ENCODE results near the gene MDN1. TPM values are rescaled to one million over a fixed set of nuclear protein-coding genes. Genes with fewer than 3 reads are reported as not detected.

The MDN1 gene
- polyA plus RNA-seq, 2 of the 4 experiments (the other 2 are of a cell fraction): 6.4 to 20.5 TPM

DNA sequence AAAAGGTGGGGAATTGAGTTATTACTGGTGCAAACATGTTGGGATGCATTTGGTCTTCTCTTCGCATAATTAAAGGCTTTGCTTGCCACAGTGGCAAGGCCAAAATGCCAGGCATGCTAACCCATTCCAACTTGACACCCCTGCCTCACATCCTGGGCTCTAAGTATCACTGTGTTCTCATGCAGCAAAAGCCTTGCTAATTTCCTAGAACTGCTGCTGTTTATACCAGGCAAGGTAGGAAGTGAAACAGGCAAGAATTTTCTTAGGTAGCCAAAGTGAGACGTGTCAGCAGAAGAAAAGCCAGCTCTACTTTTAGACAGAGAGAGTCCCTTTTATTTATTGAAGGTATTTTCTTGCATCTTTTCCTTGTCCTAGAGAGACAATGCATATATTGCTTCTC lies 222.2 kb downstream of the MDN1 start:
- POLR2A ChIA-PET: no interaction called here
- no peaks in the 10 kb centered on the region for H3K9me3 ChIP-seq
- no peak overlapping the region for H3K4me3 ChIP-seq
- DNase-seq (ENCODE audit: low read depth in 1 of 2, low spot score in 1 of 2) (no peak), FAIRE-seq (no peak), ATAC-seq (no peak)
- 51% methylated on average over 2 of the region's 2 CpGs for WGBS (ENCODE audit: missing lambda C conversion rate)
- no peak overlapping the region for H3K4me2 ChIP-seq
- H3K27ac ChIP-seq: no peak overlapping the region
- TF ChIP-seq, protein P1, sequence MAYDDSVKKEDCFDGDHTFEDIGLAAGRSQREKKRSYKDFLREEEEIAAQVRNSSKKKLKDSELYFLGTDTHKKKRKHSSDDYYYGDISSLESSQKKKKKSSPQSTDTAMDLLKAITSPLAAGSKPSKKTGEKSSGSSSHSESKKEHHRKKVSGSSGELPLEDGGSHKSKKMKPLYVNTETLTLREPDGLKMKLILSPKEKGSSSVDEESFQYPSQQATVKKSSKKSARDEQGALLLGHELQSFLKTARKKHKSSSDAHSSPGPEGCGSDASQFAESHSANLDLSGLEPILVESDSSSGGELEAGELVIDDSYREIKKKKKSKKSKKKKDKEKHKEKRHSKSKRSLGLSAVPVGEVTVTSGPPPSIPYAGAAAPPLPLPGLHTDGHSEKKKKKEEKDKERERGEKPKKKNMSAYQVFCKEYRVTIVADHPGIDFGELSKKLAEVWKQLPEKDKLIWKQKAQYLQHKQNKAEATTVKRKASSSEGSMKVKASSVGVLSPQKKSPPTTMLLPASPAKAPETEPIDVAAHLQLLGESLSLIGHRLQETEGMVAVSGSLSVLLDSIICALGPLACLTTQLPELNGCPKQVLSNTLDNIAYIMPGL (CRISPR knock-in tag; IDR thresholded peaks at IDR 0.05; ENCODE audit: borderline replicate concordance): no peak
- TF ChIP-seq HOXB5 (CRISPR knock-in tag; IDR thresholded peaks at IDR 0.05) (no peak), POLR2AphosphoS2 (conservative IDR thresholded peaks at IDR 0.05; ENCODE audit: low read length) (no peak), JUNB (IDR thresholded peaks at IDR 0.05) (no peak), KDM1A (IDR thresholded peaks at IDR 0.05; ENCODE audit: low read depth) (no peak), CHD4 (IDR thresholded peaks at IDR 0.05; ENCODE audit: borderline replicate concordance) (no peak), FOSB (CRISPR knock-in tag; IDR thresholded peaks at IDR 0.05) (no peak), HOXB13 (CRISPR knock-in tag; IDR thresholded peaks at IDR 0.05; ENCODE audit: low read depth) (no peak), JUN (IDR thresholded peaks at IDR 0.05) (no peak)
- CTCF ChIA-PET: no interaction called here
- no peaks in the 10 kb centered on the region for H3K4me1 ChIP-seq

DNA sequence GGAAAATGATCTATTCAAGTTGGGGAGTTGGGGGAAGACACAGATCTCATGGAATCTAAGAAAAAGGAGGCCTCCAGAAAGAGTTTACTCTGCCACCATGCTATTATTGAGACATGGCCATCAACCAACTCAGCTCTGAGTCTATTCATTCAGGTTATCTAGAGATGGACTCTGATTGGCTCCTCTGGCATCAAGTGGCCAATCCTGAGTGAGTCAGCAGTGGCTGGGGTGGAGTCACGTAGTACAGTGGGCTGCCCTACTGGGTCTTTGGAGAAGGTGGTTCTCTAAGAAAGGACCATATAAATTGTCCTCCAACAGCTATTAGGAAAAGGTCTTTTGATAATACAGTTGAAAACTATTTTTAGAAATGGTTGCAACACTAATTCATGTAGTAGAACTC lies 223.1 kb downstream of the MDN1 start:
- WGBS (ENCODE audit: missing lambda C conversion rate): 42% methylated on average over 1 of the region's 1 CpG
- POLR2A ChIA-PET: no interaction called here
- no peak for DNase-seq (ENCODE audit: low read depth in 1 of 2, low spot score in 1 of 2)
- Histone ChIP-seq H3K9me3 (no peaks in the 10 kb centered on the region), H3K4me2 (no peak overlapping the region), H3K4me3 (no peak overlapping the region), H3K4me1 (no peaks in the 10 kb centered on the region), H3K27ac (no peak overlapping the region)
- CTCF ChIA-PET: no interaction called here
- TF ChIP-seq HOXB13 (CRISPR knock-in tag; IDR thresholded peaks at IDR 0.05; ENCODE audit: low read depth) (no peak), SREBF2 (IDR thresholded peaks at IDR 0.05) (no peak), ESRRA (IDR thresholded peaks at IDR 0.05; ENCODE audit: borderline replicate concordance, low read length) (no peak), POLR2AphosphoS2 (conservative IDR thresholded peaks at IDR 0.05; ENCODE audit: low read length) (no peak), NPAS2 (CRISPR knock-in tag; IDR thresholded peaks at IDR 0.05; ENCODE audit: borderline replicate concordance) (no peak), ZNF302 (CRISPR knock-in tag; IDR thresholded peaks at IDR 0.05) (no peak)
- no peak for FAIRE-seq
- ATAC-seq: no peak

DNA sequence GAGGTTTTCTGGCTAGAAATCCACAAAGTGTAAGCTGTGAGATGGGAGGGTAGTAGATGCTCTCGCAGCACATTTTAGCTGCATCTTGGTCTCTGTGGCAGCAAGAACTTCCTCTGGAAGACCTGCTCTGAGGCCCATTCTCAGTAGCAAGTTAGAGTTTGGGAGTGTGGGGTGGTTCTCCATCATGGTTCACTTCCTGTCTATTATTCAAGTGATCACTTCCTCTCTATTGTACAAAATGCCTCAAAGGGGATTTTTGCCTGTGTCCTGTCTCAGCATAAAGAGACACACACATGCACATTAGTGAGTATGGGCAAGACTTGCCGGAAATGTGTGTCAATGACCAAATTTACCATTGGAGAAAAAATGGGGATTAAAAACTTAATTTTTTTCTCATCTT lies 223.5 kb downstream of the MDN1 start:
- Histone ChIP-seq H3K9me3 (no peaks in the 10 kb centered on the region), H3K4me1 (no peaks in the 10 kb centered on the region), H3K27ac (no peak overlapping the region), H3K4me2 (no peak overlapping the region), H3K4me3 (no peak overlapping the region)
- no peak for TF ChIP-seq CHD2 (IDR thresholded peaks at IDR 0.05; ENCODE audit: low read length, partially characterized antibody)
- no peak for TF ChIP-seq MAZ (IDR thresholded peaks at IDR 0.05; ENCODE audit: borderline replicate concordance, low read depth, low read length)
- no peak for TF ChIP-seq SREBF2 (IDR thresholded peaks at IDR 0.05)
- no peak for TF ChIP-seq NPAS2 (CRISPR knock-in tag; IDR thresholded peaks at IDR 0.05; ENCODE audit: borderline replicate concordance)
- TF ChIP-seq BHLHE40 (IDR thresholded peaks at IDR 0.05; ENCODE audit: low read depth, low read length): no peak
- TF ChIP-seq, protein P2, sequence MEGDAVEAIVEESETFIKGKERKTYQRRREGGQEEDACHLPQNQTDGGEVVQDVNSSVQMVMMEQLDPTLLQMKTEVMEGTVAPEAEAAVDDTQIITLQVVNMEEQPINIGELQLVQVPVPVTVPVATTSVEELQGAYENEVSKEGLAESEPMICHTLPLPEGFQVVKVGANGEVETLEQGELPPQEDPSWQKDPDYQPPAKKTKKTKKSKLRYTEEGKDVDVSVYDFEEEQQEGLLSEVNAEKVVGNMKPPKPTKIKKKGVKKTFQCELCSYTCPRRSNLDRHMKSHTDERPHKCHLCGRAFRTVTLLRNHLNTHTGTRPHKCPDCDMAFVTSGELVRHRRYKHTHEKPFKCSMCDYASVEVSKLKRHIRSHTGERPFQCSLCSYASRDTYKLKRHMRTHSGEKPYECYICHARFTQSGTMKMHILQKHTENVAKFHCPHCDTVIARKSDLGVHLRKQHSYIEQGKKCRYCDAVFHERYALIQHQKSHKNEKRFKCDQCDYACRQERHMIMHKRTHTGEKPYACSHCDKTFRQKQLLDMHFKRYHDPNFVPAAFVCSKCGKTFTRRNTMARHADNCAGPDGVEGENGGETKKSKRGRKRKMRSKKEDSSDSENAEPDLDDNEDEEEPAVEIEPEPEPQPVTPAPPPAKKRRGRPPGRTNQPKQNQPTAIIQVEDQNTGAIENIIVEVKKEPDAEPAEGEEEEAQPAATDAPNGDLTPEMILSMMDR (IDR thresholded peaks at IDR 0.05): no peak
- no peak for TF ChIP-seq NR3C1 (IDR thresholded peaks at IDR 0.05)
- no peak for TF ChIP-seq HOXA7 (CRISPR knock-in tag; IDR thresholded peaks at IDR 0.05)
- TF ChIP-seq, protein P3, sequence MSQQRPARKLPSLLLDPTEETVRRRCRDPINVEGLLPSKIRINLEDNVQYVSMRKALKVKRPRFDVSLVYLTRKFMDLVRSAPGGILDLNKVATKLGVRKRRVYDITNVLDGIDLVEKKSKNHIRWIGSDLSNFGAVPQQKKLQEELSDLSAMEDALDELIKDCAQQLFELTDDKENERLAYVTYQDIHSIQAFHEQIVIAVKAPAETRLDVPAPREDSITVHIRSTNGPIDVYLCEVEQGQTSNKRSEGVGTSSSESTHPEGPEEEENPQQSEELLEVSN (IDR thresholded peaks at IDR 0.05; ENCODE audit: borderline replicate concordance, low read depth): no peak
- TF ChIP-seq KDM1A (IDR thresholded peaks at IDR 0.05; ENCODE audit: low read depth): no peak
- TF ChIP-seq EHMT2 (IDR thresholded peaks at IDR 0.05; ENCODE audit: low read depth): no peak
- TF ChIP-seq ESRRA (IDR thresholded peaks at IDR 0.05; ENCODE audit: borderline replicate concordance, low read length): no peak
- no peak for TF ChIP-seq FOXS1 (CRISPR knock-in tag; IDR thresholded peaks at IDR 0.05)
- no peak for TF ChIP-seq RNF2 (IDR thresholded peaks at IDR 0.05; ENCODE audit: borderline replicate concordance, low read depth)
- no peak for TF ChIP-seq CHD4 (IDR thresholded peaks at IDR 0.05; ENCODE audit: borderline replicate concordance)
- TF ChIP-seq JUNB (IDR thresholded peaks at IDR 0.05): no peak
- TF ChIP-seq CBX2 (IDR thresholded peaks at IDR 0.05; ENCODE audit: borderline replicate concordance, low read depth): no peak
- ATAC-seq (no peak), DNase-seq (ENCODE audit: low read depth in 1 of 2, low spot score in 1 of 2) (no peak), FAIRE-seq (no peak)
- ChIA-PET CTCF (interaction anchor here (1.3 kb wide), 1 partner anchor 159 kb away, joined by 3 read pairs; no protein-coding TSS in a partner anchor), POLR2A (no interaction called here)
- WGBS (ENCODE audit: missing lambda C conversion rate): 90% methylated on average over 2 of the region's 2 CpGs

Data from A549 (cell line).